ENCODE data around the gene KY. TPM values are rescaled to one million over a fixed set of nuclear protein-coding genes. Genes with fewer than 3 reads are reported as not detected.

Gene KY
- total RNA-seq, 2 experiments from 2014 or later, result not detected

- ChIA-PET POLR2A (no interaction called here), CTCF (no interaction called here)
- DNase-seq (no peak), ATAC-seq (ENCODE audit: poor library complexity) (no peak)
- Mint-ChIP-seq H3K27ac (no peak overlapping the region), H3K36me3 (ENCODE audit: low read depth) (no peaks in the 10 kb centered on the region), H3K4me1 (ENCODE audit: low read depth) (no peaks in the 10 kb centered on the region), H3K4me3 (no peak overlapping the region), H3K9me3 (no peaks in the 10 kb centered on the region), H3K27me3 (peaks cover 9% of the 10 kb centered on the region)
- Histone ChIP-seq H3K27me3 (ENCODE audit: control insufficient read depth in 1 of 2, insufficient read depth in 2 of 2, low read length in 2 of 2) (no peaks in the 10 kb centered on the region), H3K4me3 (ENCODE audit: low read length) (no peak overlapping the region), H3K4me1 (ENCODE audit: insufficient read depth, low read length) (no peaks in the 10 kb centered on the region), H3K9me3 (ENCODE audit: control insufficient read depth in 1 of 2, insufficient read depth in 1 of 2, low read length in 2 of 2) (no peaks in the 10 kb centered on the region), H3K27ac (ENCODE audit: low read depth in 1 of 2, low read length in 2 of 2) (no peak overlapping the region), H3K36me3 (ENCODE audit: insufficient read depth, low read length) (no peaks in the 10 kb centered on the region)
- no peak for TF ChIP-seq CTCF (IDR thresholded peaks at IDR 0.05)
- intact Hi-C loops (cut with DNase I, micrococcal nuclease), result no loop called here
Measured at GRCh38 chr3:134697830-134698689, 47.2 kb upstream of the KY start.

GRCh38 chr3:134696155-134696554 lies 45.3 kb upstream of the KY start:
- CTCF ChIA-PET, result no interaction called here
- DNase-seq (no peak), ATAC-seq (ENCODE audit: poor library complexity) (no peak)
- Histone ChIP-seq H3K27me3 (ENCODE audit: control insufficient read depth in 1 of 2, insufficient read depth in 2 of 2, low read length in 2 of 2) (no peaks in the 10 kb centered on the region), H3K4me3 (ENCODE audit: low read length) (no peak overlapping the region), H3K36me3 (ENCODE audit: insufficient read depth, low read length) (no peaks in the 10 kb centered on the region), H3K4me1 (ENCODE audit: insufficient read depth, low read length) (no peaks in the 10 kb centered on the region), H3K9me3 (ENCODE audit: control insufficient read depth in 1 of 2, insufficient read depth in 1 of 2, low read length in 2 of 2) (no peaks in the 10 kb centered on the region), H3K27ac (ENCODE audit: low read depth in 1 of 2, low read length in 2 of 2) (no peak overlapping the region)
- TF ChIP-seq CTCF (IDR thresholded peaks at IDR 0.05), result no peak
- H3K4me1 Mint-ChIP-seq (ENCODE audit: low read depth), result no peaks in the 10 kb centered on the region
- H3K27me3 Mint-ChIP-seq, result peaks cover 12% of the 10 kb centered on the region
- no peak overlapping the region for H3K27ac Mint-ChIP-seq
- POLR2A ChIA-PET, result no interaction called here
- no peak overlapping the region for H3K4me3 Mint-ChIP-seq
- intact Hi-C loops (cut with DNase I, micrococcal nuclease), result no loop called here
- H3K9me3 Mint-ChIP-seq, result no peaks in the 10 kb centered on the region
- no peaks in the 10 kb centered on the region for H3K36me3 Mint-ChIP-seq (ENCODE audit: low read depth)

GRCh38 chr3:134694946-134695543 lies 44.2 kb upstream of the KY start:
- H3K27ac ChIP-seq (ENCODE audit: low read depth in 1 of 2, low read length in 2 of 2), result no peak overlapping the region
- no peak for TF ChIP-seq CTCF (IDR thresholded peaks at IDR 0.05)
- no peak overlapping the region for H3K4me3 ChIP-seq (ENCODE audit: low read length)
- H3K4me3 Mint-ChIP-seq, result no peak overlapping the region
- no peaks in the 10 kb centered on the region for H3K27me3 ChIP-seq (ENCODE audit: control insufficient read depth in 1 of 2, insufficient read depth in 2 of 2, low read length in 2 of 2)
- ChIA-PET POLR2A (no interaction called here), CTCF (no interaction called here)
- intact Hi-C loops (cut with DNase I, micrococcal nuclease), result no loop called here
- DNase-seq (no peak), ATAC-seq (ENCODE audit: poor library complexity) (no peak)
- H3K9me3 Mint-ChIP-seq, result no peaks in the 10 kb centered on the region
- H3K9me3 ChIP-seq (ENCODE audit: control insufficient read depth in 1 of 2, insufficient read depth in 1 of 2, low read length in 2 of 2), result no peaks in the 10 kb centered on the region
- no peaks in the 10 kb centered on the region for H3K4me1 ChIP-seq (ENCODE audit: insufficient read depth, low read length)
- H3K27ac Mint-ChIP-seq, result no peak overlapping the region
- no peaks in the 10 kb centered on the region for H3K36me3 Mint-ChIP-seq (ENCODE audit: low read depth)
- peaks cover 12% of the 10 kb centered on the region for H3K27me3 Mint-ChIP-seq
- no peaks in the 10 kb centered on the region for H3K4me1 Mint-ChIP-seq (ENCODE audit: low read depth)
- H3K36me3 ChIP-seq (ENCODE audit: insufficient read depth, low read length), result no peaks in the 10 kb centered on the region

Measured in CD4-positive, alpha-beta T cell (primary cell).